Activated CD8-positive, alpha-beta memory T cell treated with anti-CD3 and anti-CD28 coated beads for 36 hours (primary cell): ENCODE data around the gene AMIGO3. TPM values are rescaled to one million over a fixed set of nuclear protein-coding genes. Genes with fewer than 3 reads are reported as not detected.

Experiments
- CTCF ChIA-PET: fragments of 350-600 bp; sonication (Branson Sonifier 250); formaldehyde crosslinking; loops from one replicate; lab custom pipeline; 2021; ENCODE audit warnings: antibody characterized with exemption; lab: Charles Lee
- POLR2A ChIA-PET: fragments of 350-600 bp; sonication (Branson Sonifier 250); formaldehyde crosslinking; loops from one replicate; lab custom pipeline; 2021; ENCODE audit warnings: antibody characterized with exemption; lab: Charles Lee
- total RNA-seq, 2 experiments: library from RNA; stranded (reverse); gene quantifications; one replicate each; pipeline ENCODE4 v1.2.3, GENCODE V29; 2021

Gene AMIGO3
- total RNA-seq, 2 experiments from 2014 or later: 0.30 TPM; not detected in 1

GRCh38 chr3:49716169-49716568, 3.3 kb downstream of the AMIGO3 start:
- CTCF ChIA-PET: no interaction called here
- POLR2A ChIA-PET: interaction anchor here (0.6 kb wide), 1 partner anchor 21 kb away, joined by 4 read pairs; no protein-coding TSS in a partner anchor

GRCh38 chr3:49715611-49716121, 3.8 kb downstream of the AMIGO3 start:
- ChIA-PET CTCF (interaction anchor here (1.4 kb wide), 1 partner anchor 176 kb away, joined by 5 read pairs; no protein-coding TSS in a partner anchor), POLR2A (interaction anchor here (0.6 to 1.0 kb wide), 2 partner anchors 8 to 21 kb away, joined by 3 to 4 read pairs; partner anchors contain the start of gene GMPPB)

- ChIA-PET CTCF (interaction anchor here (1.4 kb wide), 1 partner anchor 175 kb away, joined by 5 read pairs; no protein-coding TSS in a partner anchor), POLR2A (interaction anchor here (0.5 to 1.0 kb wide), 2 partner anchors 9 to 548 kb away, joined by 3 to 10 read pairs; partner anchors contain the start of gene GMPPB)
Measured at GRCh38 chr3:49714728-49715550, 4.5 kb downstream of the AMIGO3 start.

- ChIA-PET POLR2A (no interaction called here), CTCF (interaction anchor here (1.3 kb wide), 1 partner anchor 126 kb away, joined by 3 read pairs; no protein-coding TSS in a partner anchor)
Measured at GRCh38 chr3:49713336-49714105, 6.0 kb downstream of the AMIGO3 start.

GRCh38 chr3:49712631-49713317, 6.7 kb downstream of the AMIGO3 start:
- ChIA-PET POLR2A (no interaction called here), CTCF (interaction anchor here (1.3 to 1.5 kb wide), 2 partner anchors 10 to 127 kb away, joined by 3 read pairs; no protein-coding TSS in a partner anchor)

GRCh38 chr3:49712166-49712565, 7.3 kb downstream of the AMIGO3 start:
- CTCF ChIA-PET: interaction anchor here (1.3 to 1.5 kb wide), 2 partner anchors 9 to 128 kb away, joined by 3 read pairs; no protein-coding TSS in a partner anchor
- POLR2A ChIA-PET: no interaction called here

GRCh38 chr3:49711489-49711888, 8.0 kb downstream of the AMIGO3 start:
- ChIA-PET CTCF (interaction anchor here (1.5 kb wide), 1 partner anchor 9 kb away, joined by 3 read pairs; no protein-coding TSS in a partner anchor), POLR2A (no interaction called here)

GRCh38 chr3:49709852-49710251, 9.6 kb downstream of the AMIGO3 start:
- POLR2A ChIA-PET: no interaction called here
- CTCF ChIA-PET: no interaction called here

- ChIA-PET POLR2A (no interaction called here), CTCF (interaction anchor here (0.6 to 1.3 kb wide), 2 partner anchors 108 to 167 kb away, joined by 3 read pairs; no protein-coding TSS in a partner anchor)
Measured at GRCh38 chr3:49707113-49707480, 12.4 kb downstream of the AMIGO3 start.

- POLR2A ChIA-PET: no interaction called here
- CTCF ChIA-PET: interaction anchor here (0.6 kb wide), 1 partner anchor 108 kb away, joined by 3 read pairs; no protein-coding TSS in a partner anchor
Measured at GRCh38 chr3:49706456-49707112, 12.9 kb downstream of the AMIGO3 start.

- ChIA-PET CTCF (no interaction called here), POLR2A (no interaction called here)
Measured at GRCh38 chr3:49705390-49705960, 14.0 kb downstream of the AMIGO3 start.

GRCh38 chr3:49704629-49705028, 14.9 kb downstream of the AMIGO3 start:
- ChIA-PET CTCF (interaction anchor here (1.3 to 3.2 kb wide), 2 partner anchors 14 to 165 kb away, joined by 4 to 13 read pairs; partner anchors contain the start of gene AMIGO3), POLR2A (no interaction called here)

- CTCF ChIA-PET: interaction anchor here (1.3 to 3.2 kb wide), 2 partner anchors 15 to 164 kb away, joined by 4 to 13 read pairs; partner anchors contain the start of gene AMIGO3
- POLR2A ChIA-PET: no interaction called here
Measured at GRCh38 chr3:49703956-49704355, 15.5 kb downstream of the AMIGO3 start.

GRCh38 chr3:49703443-49703927, 16.0 kb downstream of the AMIGO3 start:
- CTCF ChIA-PET: interaction anchor here (1.3 to 3.2 kb wide), 3 partner anchors 8 to 164 kb away, joined by 3 to 13 read pairs (median 4); partner anchors contain the start of gene AMIGO3
- POLR2A ChIA-PET: interaction anchor here (0.5 to 1.8 kb wide), 3 partner anchors 15 to 237 kb away, joined by 3 to 5 read pairs (median 4); no protein-coding TSS in a partner anchor

GRCh38 chr3:49702672-49703071, 16.8 kb downstream of the AMIGO3 start:
- ChIA-PET POLR2A (interaction anchor here (1.8 kb wide), 1 partner anchor 16 kb away, joined by 5 read pairs; no protein-coding TSS in a partner anchor), CTCF (interaction anchor here (1.3 to 3.2 kb wide), 2 partner anchors 9 to 163 kb away, joined by 3 to 13 read pairs; no protein-coding TSS in a partner anchor)

GRCh38 chr3:49701388-49702077, 18.0 kb downstream of the AMIGO3 start:
- CTCF ChIA-PET: interaction anchor here (0.6 to 3.2 kb wide), 4 partner anchors 28 to 177 kb away, joined by 3 to 13 read pairs (median 3); no protein-coding TSS in a partner anchor
- POLR2A ChIA-PET: interaction anchor here (1.8 kb wide), 1 partner anchor 17 kb away, joined by 5 read pairs; no protein-coding TSS in a partner anchor
